Measurements from ENCODE around the gene IL17A. TPM values are rescaled to one million over a fixed set of nuclear protein-coding genes. Genes with fewer than 3 reads are reported as not detected.
A peak's percentile ranks its signal among the peaks of the same experiment; 100 is the strongest.

Gene IL17A
- not detected for total RNA-seq

- ATAC-seq: no peak
Observed at GRCh38 chr6:52186075-52186474, at the start of gene IL17A. Gene IL17A, plus strand, starts transcription at chr6:52186375. Its CDS starts 57 bp downstream, at chr6:52186432.

- no peak for ATAC-seq
Observed at GRCh38 chr6:52136934-52137467, 49.2 kb upstream of the IL17A start.

- ATAC-seq: no peak
Observed at GRCh38 chr6:52138284-52138683, 47.9 kb upstream of the IL17A start.

GRCh38 chr6:52139985-52140680, 46.0 kb upstream of the IL17A start:
- ATAC-seq: no peak

- ATAC-seq: no peak
Observed at GRCh38 chr6:52141596-52141995, 44.6 kb upstream of the IL17A start.

- no peak for ATAC-seq
Observed at GRCh38 chr6:52142556-52142955, 43.6 kb upstream of the IL17A start.

GRCh38 chr6:52143551-52143950, 42.6 kb upstream of the IL17A start:
- ATAC-seq: no peak

- no peak for ATAC-seq
Observed at GRCh38 chr6:52144196-52145076, 41.7 kb upstream of the IL17A start.

- ATAC-seq: no peak
Observed at GRCh38 chr6:52146851-52147445, 39.2 kb upstream of the IL17A start.

GRCh38 chr6:52149076-52149475, 37.1 kb upstream of the IL17A start:
- no peak for ATAC-seq

GRCh38 chr6:52149949-52150348, 36.2 kb upstream of the IL17A start:
- no peak for ATAC-seq

GRCh38 chr6:52152070-52152423, 34.1 kb upstream of the IL17A start:
- no peak for ATAC-seq

- ATAC-seq: no peak
Observed at GRCh38 chr6:52152711-52153160, 33.4 kb upstream of the IL17A start.

GRCh38 chr6:52154381-52154780, 31.8 kb upstream of the IL17A start:
- no peak for ATAC-seq

- peak; percentile 25 for ATAC-seq
Observed at GRCh38 chr6:52155791-52156576, 30.2 kb upstream of the IL17A start.

GRCh38 chr6:52157301-52157941, 28.8 kb upstream of the IL17A start:
- peak; percentile 32 for ATAC-seq

GRCh38 chr6:52160472-52161104, 25.6 kb upstream of the IL17A start:
- ATAC-seq: no peak

- no peak for ATAC-seq
Observed at GRCh38 chr6:52161689-52162438, 24.3 kb upstream of the IL17A start.

GRCh38 chr6:52162940-52163908, 23.0 kb upstream of the IL17A start:
- peak; percentile 54 for ATAC-seq

Data from esophagus mucosa (tissue), 1 donor.